Right ventricle myocardium inferior (tissue), 1 donor: Measurements from ENCODE around the gene C2orf42. TPM values are rescaled to one million over a fixed set of nuclear protein-coding genes. Genes with fewer than 3 reads are reported as not detected.
A peak's percentile ranks its signal among the peaks of the same experiment; 100 is the strongest.
"Not testable (repeated sequence)": the region's sequence is repeated elsewhere in the genome, so short reads cannot be mapped to it uniquely, and the experiment has no call there.

Experiments
- ATAC-seq: fragments of 200-7000 bp; cut with Tn5 transposase; one replicate; pipeline ENCODE4 v1.9.1; 2020; ENCODE audit warnings: mild to moderate bottlenecking, moderate library complexity
- DNase-seq: peaks from one replicate; pipeline ENCODE4 v3.0.0; 2021; ENCODE audit errors: missing footprints
- intact Hi-C: fragments of 100-400 bp; cut with DNase I; formaldehyde crosslinking; loops from one replicate; pipeline ENCODE4 v1.11.0; 2022
- total RNA-seq: library from RNA; stranded (reverse); fragmentation: NEBNext Ultra II Directional; extraction: Animal tissue kit (Norgen Biotek cat#: 25700); gene quantifications from one replicate; pipeline ENCODE4 v1.2.1, GENCODE V29; 2021
- donor health status: DM: no; HTN: yes; CAD: no; lungs with severe emphysema.

C2orf42 gene
- total RNA-seq, 1 donor from 2014 or later: 14.1 TPM

- ATAC-seq: no peak
- intact Hi-C loops: no loop called here
- DNase-seq: no peak
These were observed 73.8 kb downstream of the C2orf42 start for GRCh38 chr2:70116936-70117552.

- ATAC-seq (peak; percentile 65), DNase-seq (no peak)
- intact Hi-C loops: no loop called here
These were observed 75.0 kb downstream of the C2orf42 start for GRCh38 chr2:70115646-70116442.

GRCh38 chr2:70113359-70114070, 77.3 kb downstream of the C2orf42 start:
- no peak for ATAC-seq
- intact Hi-C loops: no loop called here
- DNase-seq: no peak

GRCh38 chr2:70111752-70112591, 78.8 kb downstream of the C2orf42 start:
- DNase-seq (no peak), ATAC-seq (no peak)
- intact Hi-C loops: no loop called here

GRCh38 chr2:70110397-70110796, 80.4 kb downstream of the C2orf42 start:
- DNase-seq, ATAC-seq, intact Hi-C loops: not testable (repeated sequence)

GRCh38 chr2:70106138-70106537, 84.7 kb downstream of the C2orf42 start:
- DNase-seq, ATAC-seq, intact Hi-C loops: not testable (repeated sequence)

- DNase-seq: no peak
- no peak for ATAC-seq
These were observed 86.3 kb downstream of the C2orf42 start for GRCh38 chr2:70104231-70105111.

GRCh38 chr2:70103531-70104061, 87.2 kb downstream of the C2orf42 start:
- intact Hi-C loops: no loop called here
- no peak for ATAC-seq
- DNase-seq: no peak

More at GRCh38 chr2:70104231-70105111, 86.3 kb downstream of the C2orf42 start:
- intact Hi-C loops: no loop called here

- DNase-seq, ATAC-seq, intact Hi-C loops: not testable (repeated sequence)
These were observed 88.4 kb downstream of the C2orf42 start for GRCh38 chr2:70102323-70102905.

GRCh38 chr2:70101686-70102085, 89.1 kb downstream of the C2orf42 start:
- intact Hi-C loops, DNase-seq, ATAC-seq: not testable (repeated sequence)

GRCh38 chr2:70101174-70101573, 89.6 kb downstream of the C2orf42 start:
- DNase-seq: no peak
- no peak for ATAC-seq
- intact Hi-C loops: no loop called here

Other genes with a start within 250 kb of the C2orf42 start
- gene ASPRV1, start 229.4 kb downstream of the C2orf42 start, total RNA-seq: 0.81 TPM
- 203 TPM for gene PCBP1, start 103.5 kb downstream of the C2orf42 start, total RNA-seq
- gene TIA1, start 57.6 kb upstream of the C2orf42 start, total RNA-seq: 49.1 TPM
- gene PCYOX1, start 67.1 kb upstream of the C2orf42 start, total RNA-seq: 104 TPM
- 159 TPM for gene SNRPG, start 102.7 kb upstream of the C2orf42 start, total RNA-seq
- gene FAM136A, start 111.0 kb upstream of the C2orf42 start, total RNA-seq: 26.0 TPM